GM19438 (cell line): ENCODE results near the gene ZNF420.
"Not testable (repeated sequence)": the region's sequence is repeated elsewhere in the genome, so short reads cannot be mapped to it uniquely, and the experiment has no call there.

Experiments used
- ATAC-seq: cut with Tn5 transposase; IDR thresholded peaks from one replicate; pipeline ENCODE4 v1.9.1; 2021; ENCODE audit warnings: low read depth; ENCODE audit not compliant: unreplicated experiment

The ZNF420 gene

DNA sequence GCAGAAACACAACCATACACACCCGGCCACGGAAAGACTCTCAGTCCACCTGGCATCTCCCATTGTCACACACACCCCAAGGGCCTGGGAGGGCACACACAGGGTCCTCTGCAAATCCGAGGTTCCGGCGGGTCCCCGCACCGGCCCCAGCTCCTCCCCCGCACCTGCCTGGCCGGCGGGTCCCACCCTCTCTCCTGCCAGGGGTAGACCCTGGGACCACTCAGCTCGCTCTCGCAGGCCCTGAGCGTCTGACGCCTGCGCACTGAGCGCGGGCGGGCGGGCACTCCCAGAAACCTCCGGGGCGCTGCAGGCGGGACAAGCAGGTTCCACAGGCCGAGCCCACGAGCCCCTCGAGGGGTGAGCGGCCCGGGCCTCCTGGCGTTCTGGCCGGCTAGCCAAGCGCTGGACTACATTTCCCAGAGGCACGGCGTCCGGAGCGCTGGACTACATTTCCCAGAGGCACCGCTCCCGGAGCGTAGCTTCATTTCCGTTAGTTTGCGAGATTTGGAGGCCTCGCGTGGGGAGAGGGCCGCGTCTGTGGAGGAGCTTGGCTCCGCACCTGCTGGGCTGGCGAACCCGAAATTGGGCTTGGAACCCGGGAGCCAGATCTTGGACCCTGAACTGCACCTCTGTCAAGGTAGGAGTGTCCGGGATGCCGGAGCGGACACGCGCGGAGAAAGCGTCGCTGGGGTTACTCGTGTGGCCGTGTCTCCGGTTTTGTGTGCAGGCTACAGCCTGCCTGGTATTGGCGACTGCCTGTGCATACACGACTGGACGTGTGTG lies at the start of gene ZNF420:
TSS of gene ZNF420 (plus strand) at position 500 of the 783 bp plus-strand sequence. CDS start 10,686 bp downstream, outside the sequence.
- ATAC-seq, result peak; percentile 94

DNA sequence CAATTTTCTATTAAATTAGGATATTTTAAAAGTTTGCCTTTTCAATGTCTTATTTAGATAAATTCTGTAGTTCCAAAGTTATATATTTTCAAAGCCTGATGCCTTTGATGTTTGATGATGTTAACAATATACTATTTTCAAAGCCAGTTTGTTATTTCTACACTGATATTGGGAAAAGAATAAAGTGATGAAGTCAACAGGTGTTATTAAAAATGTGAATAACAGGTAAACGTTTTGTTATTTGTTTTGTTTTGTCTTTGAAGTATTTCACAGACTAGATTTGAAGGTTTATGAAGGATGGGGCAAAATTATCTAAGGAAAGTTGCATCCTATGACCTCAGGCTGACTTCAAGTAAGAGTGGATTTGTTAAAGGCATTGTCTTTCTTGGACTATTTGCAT lies 33.1 kb upstream of the ZNF420 start:
- no peak for ATAC-seq

DNA sequence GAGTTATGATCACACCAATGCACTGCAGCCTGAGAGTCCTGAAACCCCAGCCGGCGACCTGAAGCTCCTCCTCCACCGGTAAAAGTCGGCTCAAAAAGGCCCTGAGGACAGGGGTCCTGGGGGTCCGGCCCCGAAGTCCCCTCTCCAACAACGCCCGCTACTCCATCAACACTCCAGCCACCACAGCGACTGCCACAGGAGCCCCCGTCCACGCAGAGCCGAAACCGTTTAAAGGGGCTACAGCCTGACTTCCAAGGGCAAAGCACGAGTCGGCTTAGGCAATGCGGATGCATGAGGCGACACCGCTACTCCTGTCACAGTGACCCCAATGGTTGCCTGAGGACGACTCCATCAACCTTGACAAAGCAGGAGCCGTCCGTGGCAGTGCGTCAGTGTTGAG lies 22.9 kb upstream of the ZNF420 start:
- no peak for ATAC-seq

DNA sequence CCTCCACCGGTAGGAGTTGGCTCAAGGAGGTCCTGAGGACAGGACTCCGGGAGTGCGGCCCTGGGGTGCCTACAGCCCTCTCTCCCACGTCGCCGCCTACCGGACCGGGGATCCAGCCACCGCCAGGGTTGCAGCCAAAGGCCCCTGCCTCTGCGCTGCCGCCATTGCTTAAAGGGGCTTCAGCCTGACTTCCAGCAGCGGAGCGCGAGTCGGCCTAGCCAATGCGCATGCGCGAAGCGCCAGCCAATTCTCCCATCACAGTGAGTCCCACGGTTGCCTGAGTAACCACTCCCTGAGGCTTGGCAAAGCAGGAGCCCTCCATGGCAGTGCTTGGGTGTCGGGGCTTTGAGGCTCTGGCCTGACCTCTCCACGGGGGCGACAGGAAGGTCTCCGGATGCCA lies 21.5 kb upstream of the ZNF420 start:
- ATAC-seq, result no peak

DNA sequence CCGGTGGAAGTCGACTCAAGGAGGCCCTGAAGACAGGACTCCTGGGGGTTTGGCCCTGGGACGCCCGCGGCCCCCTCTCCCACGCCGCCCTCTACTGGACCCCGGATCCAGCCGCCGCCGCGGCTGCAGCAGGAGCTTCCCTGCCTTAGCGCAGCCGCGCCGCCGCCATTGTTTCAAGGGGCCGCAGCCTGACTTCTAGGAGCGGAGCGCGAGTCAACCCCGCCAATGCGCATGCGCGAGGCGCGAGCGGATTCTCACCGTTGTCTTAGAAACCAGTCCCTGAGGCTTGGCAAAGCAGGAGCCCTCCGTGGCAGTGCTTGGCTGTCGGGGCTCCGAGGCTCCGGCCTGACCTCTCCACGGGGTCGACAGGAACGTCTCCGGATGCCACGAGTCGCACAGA lies 19.1 kb upstream of the ZNF420 start:
- ATAC-seq, result no peak

DNA sequence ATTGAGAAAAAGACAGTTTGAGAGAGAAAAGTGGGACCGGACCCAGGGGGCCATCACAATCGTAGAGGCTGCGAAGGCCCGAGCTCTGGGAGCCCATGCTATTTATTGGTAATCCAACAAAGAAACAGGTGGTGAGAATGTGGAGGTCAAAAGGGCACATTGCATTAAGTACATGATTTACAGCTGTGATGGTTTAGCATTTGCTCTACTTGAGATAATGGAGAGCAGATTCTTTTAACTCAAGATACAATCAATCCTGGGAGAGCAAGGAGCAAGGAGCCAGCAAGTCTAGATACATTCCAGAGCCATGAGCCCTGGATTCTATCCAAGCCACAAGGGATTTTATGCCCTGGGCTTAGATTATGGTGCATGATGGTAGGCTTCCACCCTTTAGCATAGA lies 13.3 kb upstream of the ZNF420 start:
- not testable (repeated sequence) for ATAC-seq

DNA sequence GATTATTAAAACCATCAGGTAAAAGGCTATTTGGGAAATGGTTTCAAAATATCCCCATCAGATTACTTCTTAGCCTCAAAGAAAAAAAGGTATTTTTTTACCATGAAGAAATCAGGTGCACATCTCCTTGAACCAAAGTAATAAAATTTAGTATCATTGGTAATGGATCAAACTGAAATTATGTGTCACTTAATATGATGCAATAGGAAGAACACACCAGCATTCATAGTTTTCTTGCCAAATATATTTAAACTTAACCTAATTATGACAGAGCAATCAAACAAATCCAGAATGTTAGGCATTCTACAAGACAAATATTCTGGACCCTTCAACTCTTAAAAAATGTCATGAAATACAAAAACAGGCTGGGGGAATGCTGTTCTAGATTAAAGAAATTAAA lies 4.1 kb upstream of the ZNF420 start:
- no peak for ATAC-seq

DNA sequence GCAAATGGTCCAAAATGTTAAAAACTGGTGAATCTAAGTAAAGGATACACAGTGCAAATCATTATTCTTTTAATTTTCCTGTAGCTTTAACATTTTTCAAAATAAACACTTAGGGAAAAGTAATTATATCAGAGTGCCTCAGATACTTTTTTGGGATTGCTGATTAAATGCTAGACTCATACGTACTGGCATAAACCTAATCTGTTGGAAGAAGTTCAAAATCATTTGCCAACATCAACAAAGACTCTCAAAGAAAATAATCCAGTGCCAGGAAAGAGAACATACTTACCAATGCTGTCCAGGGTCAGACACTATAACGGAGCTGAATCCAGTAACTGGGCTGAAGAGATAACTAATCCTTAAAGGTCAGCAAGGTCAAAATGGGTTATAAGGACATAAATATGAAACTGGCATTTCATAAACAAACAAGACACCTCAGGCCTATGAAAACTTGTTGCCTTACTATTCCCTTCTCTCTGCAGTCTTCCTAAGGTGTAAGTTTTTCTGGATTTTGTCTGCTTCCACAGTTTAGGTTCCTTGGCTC lies 3.3 kb upstream of the ZNF420 start:
- ATAC-seq, result no peak

DNA sequence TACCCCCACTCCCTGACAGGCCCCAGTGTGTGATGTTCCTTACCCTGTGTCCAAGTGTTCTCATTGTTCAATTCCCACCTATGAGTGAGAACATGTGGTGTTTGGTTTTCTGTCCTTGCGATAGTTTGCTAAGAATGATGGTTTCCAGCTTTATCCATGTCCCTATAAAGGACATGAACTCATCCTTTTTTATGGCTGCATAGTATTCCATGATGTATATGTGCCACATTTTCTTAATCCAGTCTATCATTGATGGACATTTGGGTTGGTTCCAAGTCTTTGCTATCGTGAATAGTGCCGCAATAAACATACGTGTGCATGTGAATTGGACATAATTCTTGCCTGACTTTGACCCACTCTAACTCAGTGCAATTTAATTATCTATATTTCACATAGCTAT lies 1.7 kb upstream of the ZNF420 start:
- ATAC-seq, result not testable (repeated sequence)

DNA sequence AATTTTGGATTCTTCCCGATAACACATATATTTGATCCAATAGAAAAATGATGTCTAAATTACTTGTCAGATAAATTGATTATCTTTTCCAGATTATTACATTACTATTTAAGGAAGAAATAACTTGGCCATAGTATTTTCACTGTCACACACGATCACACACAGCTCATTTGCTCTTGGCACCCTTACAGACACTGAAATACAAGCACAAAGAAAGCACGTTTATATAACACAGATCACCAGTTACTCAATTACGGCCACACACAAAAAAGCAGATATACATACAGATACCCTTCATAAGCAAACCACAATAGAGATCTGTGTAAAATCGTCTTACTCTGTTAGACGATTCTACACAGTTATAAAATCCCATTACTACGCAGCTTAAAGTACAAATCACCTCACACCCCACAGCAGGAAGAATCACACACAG lies 716 bp upstream of the ZNF420 start:
- ATAC-seq, result no peak

DNA sequence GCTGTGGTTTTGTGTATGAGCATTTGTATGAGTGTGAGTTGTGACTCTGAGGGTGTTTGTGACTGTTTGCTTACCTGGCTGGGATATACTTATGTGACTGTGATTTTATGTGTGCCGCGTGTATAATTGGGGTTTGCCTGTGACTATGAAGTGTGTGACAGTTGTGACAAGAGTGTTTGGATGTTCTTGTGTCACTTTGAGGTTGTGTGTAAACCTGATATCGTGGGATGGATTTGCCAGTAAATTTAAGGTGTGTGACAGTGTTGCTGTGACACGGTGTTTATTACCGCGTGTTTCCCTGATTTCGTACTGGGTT lies 442 bp downstream of the ZNF420 start:
- no peak for ATAC-seq

DNA sequence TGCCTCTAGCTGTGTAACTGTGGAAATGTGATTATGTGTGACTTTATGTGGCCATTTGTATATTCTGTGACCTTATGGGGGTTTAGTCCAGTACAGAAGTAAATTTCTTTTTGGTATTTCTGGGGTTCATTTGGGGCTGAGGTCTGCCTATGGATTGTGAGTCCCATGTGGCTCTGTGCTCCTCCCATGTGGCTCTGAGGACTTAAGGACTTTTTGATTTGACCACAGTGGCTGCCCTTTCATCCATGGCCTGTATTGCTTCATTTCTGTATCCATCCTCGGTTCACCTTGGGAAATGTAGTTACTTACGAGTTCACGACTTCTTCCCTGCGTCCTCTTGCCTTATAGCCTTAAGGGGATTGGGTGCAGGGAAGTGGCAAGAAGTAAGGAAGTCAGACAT lies 1.0 kb downstream of the ZNF420 start:
- ATAC-seq, result no peak

DNA sequence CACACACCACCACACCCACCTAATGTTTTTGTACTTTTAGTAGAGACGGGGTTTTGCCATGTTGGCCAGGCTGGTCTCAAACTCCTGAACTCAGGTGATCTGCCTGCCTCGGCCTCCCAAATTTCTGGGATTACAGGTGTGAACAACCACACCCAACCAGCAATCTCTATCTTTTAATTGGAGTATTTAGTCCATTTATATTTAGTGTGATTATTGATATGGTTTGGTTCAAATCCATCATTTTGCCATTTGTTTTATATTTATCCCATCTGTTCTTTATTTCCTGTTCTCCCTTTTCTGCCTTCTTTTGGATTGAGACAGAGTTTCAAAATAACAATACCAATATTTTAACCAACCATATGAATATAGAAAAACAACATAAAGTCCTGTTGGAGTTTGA lies 4.1 kb downstream of the ZNF420 start:
- no peak for ATAC-seq

DNA sequence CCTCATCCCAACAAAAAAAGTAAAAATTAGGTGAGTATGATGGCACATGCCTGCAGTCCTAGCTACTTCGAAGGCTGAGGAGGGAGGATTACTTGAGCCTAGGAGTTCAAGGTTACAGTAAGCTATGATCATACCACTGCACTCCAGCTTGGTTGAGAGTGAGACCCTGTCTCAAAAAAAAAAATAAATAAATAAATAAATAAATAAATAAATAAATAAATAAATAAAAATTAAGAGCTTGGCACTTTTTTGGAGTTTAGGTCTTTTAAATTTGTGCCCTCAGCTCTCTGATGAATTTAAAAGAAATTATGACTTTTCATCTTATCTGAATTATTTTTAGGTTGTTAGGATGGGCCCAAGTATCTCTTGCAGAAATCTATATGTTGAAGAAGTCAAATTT lies 8.9 kb downstream of the ZNF420 start:
- no peak for ATAC-seq

DNA sequence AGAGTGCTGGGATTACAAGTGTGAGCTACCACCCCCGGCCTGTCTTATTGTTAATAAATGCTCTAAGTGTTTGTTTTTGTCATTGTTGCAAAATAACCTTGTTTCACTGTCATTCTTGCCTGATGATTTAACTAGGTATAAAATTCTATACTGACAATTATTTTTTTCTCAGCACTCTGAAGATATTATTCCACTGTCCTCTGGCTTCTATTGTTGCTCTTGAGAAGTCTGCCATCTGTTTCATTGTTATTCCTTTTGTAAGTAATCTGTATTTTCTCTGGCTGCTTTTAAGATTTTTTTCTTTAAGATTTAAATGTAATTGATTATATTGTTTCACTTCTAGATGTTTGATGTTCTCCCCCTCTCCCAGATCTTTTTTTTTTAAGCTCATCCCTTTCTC lies 17.6 kb downstream of the ZNF420 start:
- no peak for ATAC-seq

DNA sequence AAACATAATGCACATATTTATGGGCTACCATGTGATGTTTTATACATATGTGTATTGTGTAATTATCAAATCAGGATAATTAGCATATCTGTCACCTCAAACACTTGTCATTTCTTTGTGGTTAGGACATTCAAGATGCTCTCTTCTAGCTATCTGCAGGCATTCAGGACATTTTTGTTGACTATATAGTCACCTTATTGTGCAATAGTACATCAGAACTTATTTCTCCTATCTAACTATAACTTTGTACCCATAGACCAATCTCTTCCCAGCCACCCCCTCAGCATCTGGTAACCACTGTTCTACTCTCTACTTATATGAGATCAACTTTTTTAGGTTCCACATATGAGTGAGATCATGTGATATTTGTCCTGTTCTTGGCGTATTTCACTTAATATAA lies 20.3 kb downstream of the ZNF420 start:
- ATAC-seq, result no peak

DNA sequence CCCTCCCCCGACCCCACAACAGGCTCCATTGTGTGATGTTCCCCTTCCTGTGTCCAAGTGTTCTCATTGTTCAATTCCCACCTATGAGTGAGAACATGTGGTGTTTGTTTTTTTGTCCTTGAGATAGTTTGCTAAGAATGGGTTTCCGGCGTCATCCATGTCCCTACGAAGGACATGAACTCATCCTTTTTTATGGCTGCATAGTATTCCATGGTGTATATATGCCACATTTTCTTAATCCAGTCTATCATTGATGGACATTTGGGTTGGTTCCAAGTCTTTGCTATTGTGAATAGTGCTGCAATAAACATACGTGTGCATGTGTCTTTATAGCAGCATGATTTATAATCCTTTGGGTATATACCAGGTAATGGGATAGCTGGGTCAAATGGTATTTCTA lies 25.9 kb downstream of the ZNF420 start:
- ATAC-seq, result not testable (repeated sequence)

DNA sequence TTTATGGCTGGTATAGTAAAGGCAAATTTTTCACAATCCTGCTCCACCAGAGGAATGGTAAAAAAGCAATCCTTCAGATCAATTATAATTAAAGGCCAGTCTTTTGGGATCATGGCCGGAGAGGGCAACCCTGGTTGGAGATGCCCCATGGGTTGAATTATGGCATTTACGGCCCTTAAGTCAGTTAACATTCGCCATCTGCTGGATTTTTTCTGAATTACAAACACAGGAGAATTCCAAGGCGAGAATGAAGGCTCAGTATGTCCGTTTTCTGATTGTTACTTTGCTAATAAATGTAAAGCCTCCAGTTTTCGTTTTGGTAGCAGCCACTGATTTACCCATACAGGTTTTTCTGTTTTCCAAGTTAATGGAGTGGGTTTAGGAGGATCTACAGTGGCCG lies 33.5 kb downstream of the ZNF420 start:
- not testable (repeated sequence) for ATAC-seq

DNA sequence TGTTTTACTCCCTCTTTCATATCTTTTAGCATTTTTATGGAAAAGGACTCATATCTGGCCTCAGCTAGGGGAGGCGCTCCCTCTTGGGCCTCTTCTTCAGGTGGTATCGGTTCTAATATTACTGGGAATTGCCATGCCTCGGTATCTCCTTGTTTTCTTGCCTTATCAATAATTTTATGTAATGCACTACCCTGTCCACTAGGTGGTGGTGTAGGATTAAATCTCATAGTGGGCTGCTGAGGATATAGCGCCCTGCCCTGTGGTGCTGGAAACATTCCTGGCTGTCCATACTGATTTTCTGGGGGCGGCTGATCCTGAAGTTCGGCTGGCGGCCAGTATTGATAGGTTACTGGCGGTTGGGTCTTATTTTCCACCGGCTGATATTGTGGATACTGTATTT lies 35.8 kb downstream of the ZNF420 start:
- ATAC-seq, result no peak

DNA sequence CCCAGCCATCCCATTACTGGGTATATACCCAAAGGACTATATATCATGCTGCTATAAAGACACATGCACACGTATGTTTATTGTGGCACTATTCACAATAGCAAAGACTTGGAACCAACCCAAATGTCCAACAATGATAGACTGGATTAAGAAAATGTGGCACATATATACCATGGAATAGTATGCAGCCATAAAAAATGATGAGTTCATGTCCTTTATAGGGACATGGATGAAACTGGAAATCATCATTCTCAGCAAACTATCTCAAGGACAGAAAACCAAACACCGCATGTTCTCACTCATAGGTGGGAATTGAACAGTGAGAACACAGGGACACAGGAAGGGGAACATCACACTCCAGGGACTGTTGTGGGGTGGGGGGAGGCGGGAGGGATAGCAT lies 43.9 kb downstream of the ZNF420 start:
- ATAC-seq, result not testable (repeated sequence)

DNA sequence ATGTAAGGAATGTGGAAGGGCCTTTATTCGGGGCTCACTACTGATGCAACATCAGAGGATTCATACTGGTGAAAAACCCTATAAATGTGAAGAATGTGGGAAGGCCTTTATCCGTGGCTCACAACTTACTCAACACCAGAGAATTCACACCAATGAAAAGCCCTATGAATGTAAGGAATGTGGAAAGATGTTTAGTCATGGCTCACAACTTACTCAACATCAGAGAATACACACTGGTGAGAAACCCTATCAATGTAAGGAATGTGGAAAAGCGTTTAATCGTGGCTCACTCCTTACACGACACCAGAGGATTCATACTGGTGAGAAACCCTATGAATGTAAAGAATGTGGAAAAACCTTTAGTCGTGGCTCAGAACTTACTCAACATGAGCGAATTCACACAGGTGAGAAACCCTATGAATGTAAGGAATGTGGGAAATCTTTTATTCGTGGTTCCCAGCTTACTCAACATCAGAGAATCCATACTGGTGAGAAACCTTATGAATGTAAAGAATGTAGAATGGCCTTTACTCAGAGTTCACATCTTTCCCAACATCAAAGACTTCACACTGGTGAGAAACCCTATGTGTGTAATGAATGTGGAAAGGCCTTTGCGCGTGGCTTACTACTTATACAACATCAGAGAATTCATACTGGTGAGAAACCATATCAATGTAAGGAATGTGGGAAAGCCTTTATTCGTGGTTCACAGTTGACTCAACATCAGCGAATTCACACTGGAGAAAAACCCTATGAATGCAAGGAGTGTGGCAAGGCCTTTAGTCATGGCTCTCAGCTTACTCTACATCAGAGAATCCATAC lies 50.0 kb downstream of the ZNF420 start:
- ATAC-seq, result no peak

DNA sequence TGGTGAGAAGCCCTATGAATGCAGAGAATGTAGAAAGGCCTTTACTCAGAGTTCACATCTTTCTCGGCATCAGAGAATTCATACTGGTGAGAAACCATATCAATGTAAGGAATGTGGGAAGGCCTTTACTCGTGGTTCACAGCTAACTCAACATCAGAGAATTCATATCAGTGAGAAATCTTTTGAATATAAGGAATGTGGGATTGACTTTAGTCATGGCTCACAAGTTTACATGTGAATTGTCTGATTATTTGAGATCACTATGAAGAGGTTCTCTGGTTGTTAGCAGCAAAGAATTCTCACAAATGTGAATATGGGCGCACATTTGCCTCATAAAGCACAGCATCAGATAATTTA lies 50.6 kb downstream of the ZNF420 start:
- ATAC-seq, result no peak
